Activated CD4-positive, alpha-beta memory T cell treated with anti-CD3 and anti-CD28 coated beads for 36 hours (primary cell): ENCODE data around the gene ARRB1. TPM values are rescaled to one million over a fixed set of nuclear protein-coding genes. Genes with fewer than 3 reads are reported as not detected.
"Not testable (repeated sequence)": the region's sequence is repeated elsewhere in the genome, so short reads cannot be mapped to it uniquely, and the experiment has no call there.

ENCODE experiments used
- CTCF ChIA-PET: fragments of 350-600 bp; sonication (Branson Sonifier 250); formaldehyde crosslinking; loops from one replicate; lab custom pipeline; 2021; ENCODE audit warnings: antibody characterized with exemption, inconsistent platforms; lab: Charles Lee
- POLR2A ChIA-PET: fragments of 350-600 bp; sonication (Branson Sonifier 250); formaldehyde crosslinking; loops from one replicate; lab custom pipeline; 2021; ENCODE audit warnings: antibody characterized with exemption; lab: Charles Lee
- DNase-seq: peaks from one replicate; pipeline ENCODE4 v3.0.0-alpha.2; 2020
- H3K27ac Mint-ChIP-seq: one replicate; pipeline ENCODE4 v1.8.0; 2021; ENCODE audit warnings: mixed read lengths
- H3K27me3 Mint-ChIP-seq: one replicate; pipeline ENCODE4 v1.8.0; 2021; ENCODE audit warnings: mixed read lengths
- H3K36me3 Mint-ChIP-seq: one replicate; pipeline ENCODE4 v1.8.0; 2021; ENCODE audit warnings: mixed read lengths
- H3K4me1 Mint-ChIP-seq: one replicate; pipeline ENCODE4 v1.8.0; 2021; ENCODE audit warnings: low read depth, mixed read lengths
- H3K4me3 Mint-ChIP-seq: one replicate; pipeline ENCODE4 v1.8.0; 2021; ENCODE audit warnings: mild to moderate bottlenecking, mixed read lengths
- H3K9me3 Mint-ChIP-seq: one replicate; pipeline ENCODE4 v1.8.0; 2021; ENCODE audit warnings: mixed read lengths
- intact Hi-C: fragments of 100-400 bp; cut with micrococcal nuclease; formaldehyde crosslinking; loops from one replicate; pipeline ENCODE4 v1.15.1; 2023
- total RNA-seq, 2 experiments: library from RNA; stranded (reverse); gene quantifications; one replicate each; pipeline ENCODE4 v1.2.3, GENCODE V29; 2021

ARRB1 gene
- total RNA-seq, 2 experiments from 2014 or later = 16.3 to 18.8 TPM

- Mint-ChIP-seq H3K9me3 (no peaks in the 10 kb centered on the region), H3K27me3 (no peaks in the 10 kb centered on the region), H3K27ac (peak overlapping the region; percentile 89), H3K4me1 (peaks cover 77% of the 10 kb centered on the region), H3K36me3 (no peaks in the 10 kb centered on the region), H3K4me3 (no peak overlapping the region)
- intact Hi-C loops = no loop called here
- peak; percentile 37 for DNase-seq
- ChIA-PET POLR2A (interaction anchor here (1.0 to 1.4 kb wide), 2 partner anchors 11 to 14 kb away, joined by 3 read pairs; partner anchors contain the start of gene ARRB1), CTCF (interaction anchor here (0.7 to 3.5 kb wide), 11 partner anchors 9 to 135 kb away, joined by 3 to 19 read pairs (median 4); no protein-coding TSS in a partner anchor)
These were observed 11.6 kb downstream of the ARRB1 start for GRCh38 chr11:75339685-75340409.

GRCh38 chr11:75338516-75339208, 12.8 kb downstream of the ARRB1 start:
- peak overlapping the region; percentile 75 for H3K27ac Mint-ChIP-seq
- peaks cover 73% of the 10 kb centered on the region for H3K4me1 Mint-ChIP-seq
- H3K36me3 Mint-ChIP-seq = no peaks in the 10 kb centered on the region
- H3K27me3 Mint-ChIP-seq = no peaks in the 10 kb centered on the region
- no peak overlapping the region for H3K4me3 Mint-ChIP-seq
- DNase-seq = peak; percentile 60
- CTCF ChIA-PET = interaction anchor here (1.3 to 3.5 kb wide), 5 partner anchors 10 to 134 kb away, joined by 3 to 19 read pairs (median 8); no protein-coding TSS in a partner anchor
- intact Hi-C loops = loop anchor here (1.0 kb wide), 1 partner anchor 9 kb away; no protein-coding TSS in a partner anchor
- POLR2A ChIA-PET = interaction anchor here (1.0 kb wide), 1 partner anchor 13 kb away, joined by 3 read pairs; no protein-coding TSS in a partner anchor
- no peaks in the 10 kb centered on the region for H3K9me3 Mint-ChIP-seq

GRCh38 chr11:75337195-75337654, 14.2 kb downstream of the ARRB1 start:
- H3K9me3 Mint-ChIP-seq = no peaks in the 10 kb centered on the region
- intact Hi-C loops = no loop called here
- CTCF ChIA-PET = no interaction called here
- no peak for DNase-seq
- H3K36me3 Mint-ChIP-seq = no peaks in the 10 kb centered on the region
- POLR2A ChIA-PET = no interaction called here
- peaks cover 68% of the 10 kb centered on the region for H3K4me1 Mint-ChIP-seq
- no peaks in the 10 kb centered on the region for H3K27me3 Mint-ChIP-seq
- no peak overlapping the region for H3K27ac Mint-ChIP-seq
- H3K4me3 Mint-ChIP-seq = no peak overlapping the region

GRCh38 chr11:75334976-75335375, 16.5 kb downstream of the ARRB1 start:
- ChIA-PET POLR2A (interaction anchor here (0.9 kb wide), 1 partner anchor 9 kb away, joined by 4 read pairs; no protein-coding TSS in a partner anchor), CTCF (interaction anchor here (1.4 kb wide), 1 partner anchor 50 kb away, joined by 7 read pairs; no protein-coding TSS in a partner anchor)
- DNase-seq = no peak
- Mint-ChIP-seq H3K27ac (no peak overlapping the region), H3K9me3 (no peaks in the 10 kb centered on the region), H3K4me3 (no peak overlapping the region), H3K4me1 (peaks cover 60% of the 10 kb centered on the region), H3K36me3 (no peaks in the 10 kb centered on the region), H3K27me3 (no peaks in the 10 kb centered on the region)
- intact Hi-C loops = no loop called here

GRCh38 chr11:75334402-75334891, 17.0 kb downstream of the ARRB1 start:
- Mint-ChIP-seq H3K27me3 (no peaks in the 10 kb centered on the region), H3K36me3 (no peaks in the 10 kb centered on the region), H3K4me1 (peaks cover 60% of the 10 kb centered on the region)

GRCh38 chr11:75333807-75334140, 17.7 kb downstream of the ARRB1 start:
- DNase-seq = no peak
- H3K27ac Mint-ChIP-seq = no peak overlapping the region
- intact Hi-C loops = no loop called here
- no peaks in the 10 kb centered on the region for H3K9me3 Mint-ChIP-seq
- POLR2A ChIA-PET = no interaction called here
- H3K4me3 Mint-ChIP-seq = no peak overlapping the region
- H3K36me3 Mint-ChIP-seq = no peaks in the 10 kb centered on the region
- peaks cover 60% of the 10 kb centered on the region for H3K4me1 Mint-ChIP-seq
- CTCF ChIA-PET = interaction anchor here (1.8 to 2.3 kb wide), 2 partner anchors 51 to 54 kb away, joined by 4 to 6 read pairs; no protein-coding TSS in a partner anchor
- H3K27me3 Mint-ChIP-seq = no peaks in the 10 kb centered on the region

More at GRCh38 chr11:75334402-75334891, 17.0 kb downstream of the ARRB1 start:
- ChIA-PET CTCF (interaction anchor here (1.4 to 2.3 kb wide), 2 partner anchors 50 to 54 kb away, joined by 6 to 7 read pairs; no protein-coding TSS in a partner anchor), POLR2A (no interaction called here)
- intact Hi-C loops = no loop called here
- Mint-ChIP-seq H3K9me3 (no peaks in the 10 kb centered on the region), H3K27ac (no peak overlapping the region), H3K4me3 (no peak overlapping the region)
- DNase-seq = no peak

GRCh38 chr11:75333022-75333806, 18.2 kb downstream of the ARRB1 start:
- POLR2A ChIA-PET = no interaction called here
- H3K27ac Mint-ChIP-seq = no peak overlapping the region
- no peaks in the 10 kb centered on the region for H3K27me3 Mint-ChIP-seq
- intact Hi-C loops = no loop called here
- H3K36me3 Mint-ChIP-seq = no peaks in the 10 kb centered on the region
- no peak for DNase-seq
- H3K4me1 Mint-ChIP-seq = peaks cover 61% of the 10 kb centered on the region
- no peak overlapping the region for H3K4me3 Mint-ChIP-seq
- CTCF ChIA-PET = interaction anchor here (1.8 to 2.3 kb wide), 2 partner anchors 52 to 53 kb away, joined by 4 to 6 read pairs; no protein-coding TSS in a partner anchor
- H3K9me3 Mint-ChIP-seq = no peaks in the 10 kb centered on the region

GRCh38 chr11:75331761-75332160, 19.7 kb downstream of the ARRB1 start:
- Mint-ChIP-seq H3K27ac (peak overlapping the region; percentile 47), H3K4me1 (peaks cover 51% of the 10 kb centered on the region)
- CTCF ChIA-PET = interaction anchor here (1.6 to 2.3 kb wide), 2 partner anchors 10 to 52 kb away, joined by 4 to 6 read pairs; no protein-coding TSS in a partner anchor
- H3K9me3 Mint-ChIP-seq, H3K4me3 Mint-ChIP-seq, DNase-seq, H3K27me3 Mint-ChIP-seq, intact Hi-C loops, POLR2A ChIA-PET, H3K36me3 Mint-ChIP-seq: not testable (repeated sequence)

GRCh38 chr11:75331304-75331703, 20.2 kb downstream of the ARRB1 start:
- H3K27ac Mint-ChIP-seq, H3K36me3 Mint-ChIP-seq, DNase-seq, H3K9me3 Mint-ChIP-seq, H3K27me3 Mint-ChIP-seq, intact Hi-C loops, H3K4me3 Mint-ChIP-seq: not testable (repeated sequence)
- ChIA-PET POLR2A (interaction anchor here (1.9 kb wide), 1 partner anchor 18 kb away, joined by 4 read pairs; no protein-coding TSS in a partner anchor), CTCF (interaction anchor here (1.6 to 6.4 kb wide), 3 partner anchors 11 to 54 kb away, joined by 4 to 69 read pairs (median 11); no protein-coding TSS in a partner anchor)
- H3K4me1 Mint-ChIP-seq = peaks cover 51% of the 10 kb centered on the region

GRCh38 chr11:75330886-75331285, 20.6 kb downstream of the ARRB1 start:
- intact Hi-C loops, H3K36me3 Mint-ChIP-seq, H3K27ac Mint-ChIP-seq, DNase-seq, H3K27me3 Mint-ChIP-seq, H3K4me3 Mint-ChIP-seq, H3K9me3 Mint-ChIP-seq: not testable (repeated sequence)
- peaks cover 54% of the 10 kb centered on the region for H3K4me1 Mint-ChIP-seq
- ChIA-PET CTCF (interaction anchor here (1.2 to 6.4 kb wide), 5 partner anchors 9 to 81 kb away, joined by 3 to 69 read pairs (median 4); no protein-coding TSS in a partner anchor), POLR2A (interaction anchor here (1.9 kb wide), 1 partner anchor 19 kb away, joined by 4 read pairs; no protein-coding TSS in a partner anchor)

GRCh38 chr11:75330291-75330690, 21.2 kb downstream of the ARRB1 start:
- H3K27me3 Mint-ChIP-seq = no peaks in the 10 kb centered on the region
- POLR2A ChIA-PET = interaction anchor here (0.7 to 1.9 kb wide), 2 partner anchors 19 to 21 kb away, joined by 4 read pairs; partner anchors contain the start of gene ARRB1
- no peak overlapping the region for H3K27ac Mint-ChIP-seq
- H3K36me3 Mint-ChIP-seq = no peaks in the 10 kb centered on the region
- no peaks in the 10 kb centered on the region for H3K9me3 Mint-ChIP-seq
- intact Hi-C loops = no loop called here
- DNase-seq = no peak
- no peak overlapping the region for H3K4me3 Mint-ChIP-seq
- CTCF ChIA-PET = interaction anchor here (1.2 to 6.4 kb wide), 5 partner anchors 10 to 81 kb away, joined by 3 to 69 read pairs (median 4); no protein-coding TSS in a partner anchor
- peaks cover 55% of the 10 kb centered on the region for H3K4me1 Mint-ChIP-seq
